HG02938 (cell line): Measurements from ENCODE around the gene SAMD11.

Experiments used
- ATAC-seq: cut with Tn5 transposase; IDR thresholded peaks from one replicate; pipeline ENCODE4 v1.9.1; 2021; ENCODE audit warnings: mild to moderate bottlenecking, moderate library complexity; ENCODE audit not compliant: unreplicated experiment

Gene SAMD11

DNA sequence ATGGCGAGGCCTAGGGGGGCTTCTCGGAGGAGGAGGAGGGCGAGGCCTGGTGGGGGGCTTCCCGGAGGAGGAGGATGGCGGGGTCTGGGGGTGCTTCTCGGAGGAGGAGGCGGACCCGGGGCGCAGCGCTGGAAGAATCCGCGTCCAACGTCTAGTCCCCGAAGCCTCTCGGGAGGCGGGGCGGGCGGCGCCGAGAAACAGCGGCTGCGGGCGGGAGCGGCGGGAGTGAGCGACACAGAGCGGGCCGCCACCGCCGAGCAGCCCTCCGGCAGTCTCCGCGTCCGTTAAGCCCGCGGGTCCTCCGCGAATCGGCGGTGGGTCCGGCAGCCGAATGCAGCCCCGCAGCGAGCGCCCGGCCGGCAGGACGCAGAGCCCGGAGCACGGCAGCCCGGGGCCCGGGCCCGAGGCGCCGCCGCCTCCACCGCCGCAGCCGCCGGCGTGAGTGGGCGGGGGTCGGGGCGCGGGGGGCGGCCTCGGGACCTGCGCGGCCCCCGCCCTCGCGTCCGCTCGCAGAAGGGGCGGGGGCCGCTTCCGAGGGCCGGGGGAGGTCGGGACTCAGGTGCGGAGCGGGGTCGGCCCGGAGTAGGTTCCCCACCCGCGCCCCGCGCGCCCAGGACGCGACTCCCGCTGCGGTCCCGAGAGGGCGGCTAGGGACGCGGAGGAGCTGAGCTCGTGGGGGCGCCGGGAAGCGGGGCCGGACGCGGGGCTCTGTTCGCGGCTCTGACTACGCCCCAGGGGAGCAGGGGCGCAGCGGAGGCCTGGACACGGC is 36.8 kb downstream of the SAMD11 start, which contains the start of gene KLHL17:
TSS of gene KLHL17 (plus strand) at position 222 of the 769 bp plus-strand sequence. CDS start at position 332, 110 bp downstream.
- ATAC-seq: no peak

GRCh38 chr1:961132-961669 is 37.5 kb downstream of the SAMD11 start:
- ATAC-seq: no peak

DNA sequence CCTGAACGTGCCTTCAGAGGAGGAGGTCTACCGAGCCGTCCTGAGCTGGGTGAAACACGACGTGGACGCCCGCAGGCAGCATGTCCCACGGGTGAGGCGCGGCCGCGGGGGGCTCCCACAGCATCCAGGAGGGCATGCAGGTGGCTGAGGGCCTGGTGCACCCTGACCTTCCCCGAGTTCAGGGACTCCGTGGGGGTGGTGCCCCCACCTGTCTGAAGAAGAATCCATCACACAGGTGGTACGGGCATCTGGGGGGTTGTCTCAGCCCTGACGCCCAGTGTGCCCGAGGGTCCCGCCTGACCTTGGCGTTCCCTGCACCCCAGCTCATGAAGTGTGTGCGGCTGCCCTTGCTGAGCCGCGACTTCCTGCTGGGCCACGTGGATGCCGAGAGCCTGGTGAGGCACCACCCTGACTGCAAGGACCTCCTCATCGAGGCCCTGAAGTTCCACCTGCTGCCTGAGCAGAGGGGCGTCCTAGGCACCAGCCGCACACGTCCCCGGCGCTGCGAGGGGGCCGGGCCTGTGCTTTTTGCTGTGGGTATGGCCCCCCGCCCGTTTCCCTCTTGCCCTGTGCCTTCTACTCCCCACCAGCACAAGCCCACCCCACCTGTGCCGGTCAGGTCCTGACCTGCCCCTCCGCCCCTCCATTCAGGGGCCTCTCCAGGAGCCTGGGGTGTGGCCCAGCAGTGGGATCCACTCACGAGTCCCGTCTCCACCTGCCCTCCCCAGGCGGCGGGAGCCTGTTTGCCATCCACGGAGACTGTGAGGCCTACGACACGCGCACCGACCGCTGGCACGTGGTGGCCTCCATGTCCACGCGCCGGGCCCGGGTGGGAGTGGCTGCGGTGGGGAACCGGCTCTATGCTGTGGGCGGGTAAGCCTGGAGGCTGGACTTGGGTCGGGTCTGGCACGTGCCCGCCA is 38.9 kb downstream of the SAMD11 start:
- no peak for ATAC-seq

DNA sequence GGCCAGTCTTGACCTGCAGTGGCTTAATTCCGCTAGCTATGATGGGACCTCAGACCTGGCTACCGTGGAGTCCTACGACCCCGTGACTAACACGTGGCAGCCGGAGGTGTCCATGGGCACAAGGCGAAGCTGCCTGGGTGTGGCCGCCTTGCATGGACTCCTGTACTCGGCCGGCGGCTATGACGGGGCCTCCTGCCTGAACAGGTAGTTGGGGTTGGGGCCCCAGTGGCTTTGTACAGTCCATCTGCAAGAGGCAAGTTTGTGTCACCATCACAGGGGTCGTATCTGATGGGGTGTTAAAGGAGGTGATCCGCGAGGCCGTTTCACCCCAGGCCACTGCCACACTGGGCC is 39.6 kb downstream of the SAMD11 start:
- ATAC-seq: no peak

DNA sequence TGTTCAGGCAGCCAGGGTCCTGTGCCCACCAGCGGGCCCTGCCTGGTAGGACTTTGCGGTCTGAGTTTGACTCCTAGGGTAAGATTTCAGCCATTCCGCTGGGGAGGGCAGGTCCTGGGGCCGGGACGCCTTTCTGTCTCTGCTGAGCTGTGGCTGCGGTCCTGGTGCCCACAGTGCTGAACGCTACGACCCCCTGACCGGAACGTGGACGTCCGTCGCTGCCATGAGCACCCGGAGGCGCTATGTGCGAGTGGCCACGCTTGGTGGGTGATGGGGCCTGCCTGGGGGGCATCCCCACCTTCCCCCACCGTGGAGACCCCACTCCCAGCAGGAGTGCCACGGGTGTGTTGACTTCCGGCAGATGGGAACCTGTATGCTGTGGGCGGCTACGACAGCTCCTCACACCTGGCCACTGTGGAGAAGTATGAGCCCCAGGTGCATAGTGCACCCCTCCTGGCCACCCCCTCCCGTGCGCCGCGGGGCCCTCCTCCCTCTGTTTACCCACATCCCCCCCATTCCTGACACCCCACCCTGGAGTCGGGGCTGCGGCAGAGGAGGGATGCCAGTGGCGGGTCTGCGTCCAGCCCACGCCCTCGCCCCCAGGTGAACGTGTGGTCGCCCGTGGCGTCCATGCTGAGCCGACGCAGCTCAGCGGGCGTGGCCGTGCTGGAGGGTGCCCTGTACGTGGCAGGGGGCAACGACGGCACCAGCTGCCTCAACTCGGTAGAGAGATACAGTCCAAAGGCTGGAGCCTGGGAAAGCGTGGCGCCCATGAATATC is 40.2 kb downstream of the SAMD11 start:
- ATAC-seq: no peak

DNA sequence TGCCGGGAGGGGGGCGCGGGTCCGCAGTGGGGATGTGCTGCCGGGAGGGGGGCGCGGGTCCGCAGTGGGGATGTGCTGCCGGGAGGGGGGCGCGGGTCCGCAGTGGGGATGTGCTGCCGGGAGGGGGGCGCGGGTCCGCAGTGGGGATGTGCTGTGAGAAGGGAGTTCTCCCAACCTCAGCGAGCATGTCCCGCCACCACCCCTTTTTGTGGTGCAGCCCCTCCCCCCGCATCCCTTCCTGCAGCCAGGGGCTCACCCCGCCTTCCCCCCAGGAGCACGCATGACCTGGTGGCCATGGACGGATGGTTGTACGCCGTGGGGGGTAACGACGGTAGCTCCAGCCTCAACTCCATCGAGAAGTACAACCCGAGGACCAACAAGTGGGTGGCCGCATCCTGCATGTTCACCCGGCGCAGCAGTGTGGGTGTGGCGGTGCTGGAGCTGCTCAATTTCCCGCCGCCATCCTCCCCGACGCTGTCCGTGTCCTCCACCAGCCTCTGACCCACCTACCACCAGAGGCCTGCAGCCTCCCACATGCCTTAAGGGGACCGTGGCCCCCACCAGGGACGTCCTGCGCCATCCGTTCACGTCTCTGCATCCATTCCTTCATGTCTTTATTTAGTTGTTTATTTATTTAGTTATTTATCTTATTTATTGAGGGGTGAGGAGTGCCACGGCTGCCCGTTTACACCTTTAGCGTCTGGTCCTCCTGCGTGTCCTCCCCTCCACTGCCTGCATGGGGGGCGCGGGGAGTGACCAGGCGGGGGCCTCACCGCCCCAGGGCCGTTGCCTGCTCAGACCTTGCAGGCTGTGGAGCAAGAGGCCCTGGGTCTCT is 41.2 kb downstream of the SAMD11 start:
- no peak for ATAC-seq

DNA sequence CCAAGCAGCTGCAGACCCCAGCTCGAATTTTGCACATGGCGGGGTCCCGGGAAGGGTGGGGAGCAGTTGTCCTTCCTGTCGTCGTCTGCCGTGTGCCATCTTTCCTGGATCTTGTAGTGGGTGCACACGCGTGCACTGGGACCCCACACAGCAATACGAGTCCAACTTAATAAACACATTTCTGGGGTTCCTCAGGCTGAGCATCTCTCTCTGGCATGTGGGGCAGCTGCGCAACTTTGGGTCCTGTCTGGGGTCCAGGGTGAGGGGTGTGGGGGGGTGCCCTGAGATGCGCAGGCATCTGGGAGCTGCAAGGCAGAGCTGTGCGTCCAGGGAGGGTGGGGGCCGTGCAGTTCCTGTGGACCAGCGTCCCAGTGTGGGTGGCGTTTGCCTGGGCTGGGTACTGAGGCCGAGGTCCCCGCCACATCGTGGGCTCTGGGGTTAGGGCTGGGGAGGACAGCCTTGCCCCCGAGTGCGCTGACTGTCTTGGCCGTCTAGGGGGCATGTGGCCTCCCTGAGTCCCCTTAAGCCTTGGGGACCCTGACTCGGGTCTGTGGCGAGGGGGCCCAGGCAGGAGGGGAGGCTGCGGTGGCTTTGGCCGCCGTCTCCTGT is 41.9 kb downstream of the SAMD11 start:
- ATAC-seq: no peak

DNA sequence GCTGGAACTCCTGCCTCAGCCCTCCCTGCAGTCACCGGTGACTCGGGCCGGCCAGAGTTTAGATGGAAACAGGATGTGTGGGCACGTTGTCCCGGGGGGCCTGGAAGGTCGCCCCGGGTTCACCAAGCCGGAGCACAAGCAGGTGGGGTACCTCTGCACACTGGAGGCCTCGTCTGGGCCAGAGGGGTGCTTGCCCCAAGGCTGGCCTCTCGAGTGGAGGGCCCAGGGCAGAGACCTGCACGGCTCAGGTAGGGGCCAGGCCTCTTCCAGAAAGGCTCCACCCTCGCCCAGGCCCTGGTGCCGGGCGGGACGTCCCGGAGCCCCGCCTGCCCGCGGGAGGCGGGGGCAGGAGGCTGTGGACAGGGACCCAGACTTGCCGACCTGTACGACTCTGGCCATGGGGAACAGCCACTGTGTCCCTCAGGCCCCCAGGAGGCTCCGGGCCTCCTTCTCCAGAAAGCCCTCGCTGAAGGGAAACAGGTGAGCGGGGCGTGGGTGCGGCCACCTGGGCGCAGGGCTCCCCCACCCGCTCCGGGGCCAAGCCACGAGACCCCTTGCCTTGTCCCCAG is 42.5 kb downstream of the SAMD11 start, which contains the start of gene PLEKHN1:
TSS of gene PLEKHN1 (plus strand) at position 348 of the 569 bp plus-strand sequence. CDS start at position 398, 50 bp downstream.
- no peak for ATAC-seq

GRCh38 chr1:966704-967300 is 43.1 kb downstream of the SAMD11 start:
- ATAC-seq: no peak

GRCh38 chr1:967466-968343 is 44.0 kb downstream of the SAMD11 start:
- ATAC-seq: no peak

DNA sequence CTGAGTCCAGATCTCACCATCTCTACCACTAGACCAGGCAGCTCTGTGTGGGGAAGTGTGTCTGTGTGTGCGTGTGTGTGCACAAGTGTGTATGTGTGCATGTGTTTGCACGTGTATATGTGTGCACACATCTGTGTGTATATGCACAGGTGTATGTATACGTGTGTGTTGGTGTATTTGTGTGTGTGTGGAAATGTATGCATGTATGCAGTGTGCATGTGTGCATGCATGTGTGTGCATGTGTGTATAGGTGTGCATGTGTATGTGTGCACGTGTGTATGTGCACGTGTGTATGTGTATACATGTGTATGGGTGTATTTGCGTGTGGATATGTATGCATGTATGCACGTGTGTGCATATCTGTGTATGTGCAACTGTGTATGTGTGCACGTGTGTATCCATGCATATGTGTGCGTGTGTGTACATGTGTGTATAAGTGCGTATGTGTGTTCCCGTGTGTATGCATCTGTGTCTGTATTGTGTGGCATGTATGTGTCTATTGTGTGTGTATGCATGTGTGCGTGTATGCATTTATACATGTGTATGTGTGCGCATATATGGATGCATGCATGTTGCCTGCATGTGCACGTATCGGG is 45.6 kb downstream of the SAMD11 start:
- ATAC-seq: no peak

- ATAC-seq: no peak
Observed at GRCh38 chr1:970242-970972, 46.7 kb downstream of the SAMD11 start.

- no peak for ATAC-seq
Observed at GRCh38 chr1:970973-971730, 47.4 kb downstream of the SAMD11 start.

DNA sequence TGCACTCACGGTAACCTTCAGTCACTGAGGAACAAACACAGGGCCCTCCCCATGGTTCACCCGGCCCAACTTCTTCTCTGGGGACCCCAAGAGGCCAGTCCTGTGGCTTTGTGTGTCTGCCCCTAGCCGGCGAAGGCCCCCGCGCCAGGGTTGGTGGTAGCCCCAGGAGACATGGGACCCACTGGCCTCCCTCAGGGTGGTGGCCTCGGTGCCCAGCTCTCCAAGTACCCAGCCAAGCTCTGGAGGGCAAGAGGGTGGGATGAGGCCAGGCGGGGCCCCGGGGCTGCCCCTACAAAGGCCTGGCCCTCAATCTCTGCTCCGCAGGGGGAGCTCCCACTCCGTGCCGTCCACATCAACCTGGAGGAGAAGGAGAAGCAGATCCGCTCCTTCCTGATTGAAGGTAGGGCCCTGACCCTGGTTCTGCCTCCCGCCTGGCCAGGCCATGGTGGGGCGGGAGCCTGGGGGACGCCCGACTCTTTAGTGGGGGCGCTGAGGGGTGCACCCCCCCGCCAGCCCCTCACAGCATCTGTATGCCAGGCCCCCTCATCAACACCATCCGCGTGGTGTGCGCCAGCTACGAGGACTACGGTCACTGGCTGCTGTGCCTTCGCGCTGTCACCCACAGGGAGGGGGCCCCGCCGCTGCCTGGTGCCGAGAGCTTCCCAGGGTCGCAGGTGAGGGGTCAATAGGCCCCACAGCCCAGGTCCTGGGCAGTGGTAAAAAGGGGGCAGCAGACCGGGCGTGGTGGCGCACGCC is 48.2 kb downstream of the SAMD11 start:
- no peak for ATAC-seq

DNA sequence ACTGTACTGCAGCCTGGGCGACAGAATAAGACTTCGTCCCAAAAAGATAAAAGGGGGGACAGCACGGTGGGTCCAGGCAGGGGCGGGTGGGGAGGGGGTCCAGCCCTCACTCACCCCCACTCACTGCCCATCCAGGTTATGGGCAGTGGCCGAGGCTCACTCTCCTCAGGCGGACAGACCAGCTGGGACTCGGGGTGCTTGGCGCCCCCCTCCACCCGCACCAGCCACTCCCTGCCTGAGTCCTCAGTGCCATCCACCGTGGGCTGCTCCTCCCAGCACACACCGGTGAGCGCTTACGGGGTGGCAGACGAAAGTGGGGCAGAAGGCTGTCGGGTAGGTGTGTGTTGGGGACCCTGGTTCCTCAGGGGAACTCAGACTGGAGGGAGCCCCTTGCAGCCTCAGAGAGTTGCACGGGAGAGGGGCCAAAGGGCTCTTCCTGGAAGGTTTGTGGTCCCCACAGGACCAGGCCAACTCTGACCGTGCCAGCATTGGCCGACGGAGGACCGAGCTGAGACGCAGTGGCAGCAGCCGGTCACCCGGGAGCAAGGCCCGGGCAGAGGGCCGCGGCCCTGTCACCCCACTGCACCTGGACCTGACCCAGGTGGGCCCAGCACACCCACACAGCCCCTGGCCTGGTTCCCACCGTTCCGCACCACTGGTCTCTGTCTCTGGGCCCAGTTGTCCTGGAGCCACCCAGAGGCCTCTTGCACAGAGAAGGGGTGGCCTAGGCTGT is 49.2 kb downstream of the SAMD11 start:
- no peak for ATAC-seq
